H9 (cell line): ENCODE measurements around the gene KRT84. TPM values are rescaled to one million over a fixed set of nuclear protein-coding genes. Genes with fewer than 3 reads are reported as not detected.

Experiments
- DNase-seq: peaks from one replicate; pipeline ENCODE4 v3.0.0-alpha.2; 2017
- H2AFZ ChIP-seq: one replicate; pipeline ENCODE4 v1.6.1; 2013; ENCODE audit warnings: mild to moderate bottlenecking, low read length, control low read depth, moderate library complexity
- H2AK5ac ChIP-seq: 2 replicates; pipeline ENCODE4 v1.6.1; 2013; ENCODE audit warnings: low read length, control low read depth, mixed read lengths; ENCODE audit not compliant: insufficient read length
- H2BK120ac ChIP-seq: one replicate; pipeline ENCODE4 v1.6.1; 2013; ENCODE audit warnings: low read depth, mild to moderate bottlenecking, low read length, control low read depth, inconsistent platforms; ENCODE audit not compliant: poor library complexity, severe bottlenecking
- H2BK12ac ChIP-seq: 2 replicates; pipeline ENCODE4 v1.6.1; 2013; ENCODE audit warnings: low read length, control low read depth, mixed read lengths, low read depth; ENCODE audit not compliant: insufficient read length
- H2BK15ac ChIP-seq: 2 replicates; pipeline ENCODE4 v1.6.1; 2013; ENCODE audit warnings: low read depth, low read length, control low read depth
- H2BK20ac ChIP-seq: one replicate; pipeline ENCODE4 v1.6.1; 2013; ENCODE audit warnings: low read depth, mild to moderate bottlenecking, low read length, control low read depth, inconsistent platforms; ENCODE audit not compliant: poor library complexity, severe bottlenecking
- H2BK5ac ChIP-seq: 2 replicates; pipeline ENCODE4 v1.6.1; 2013; ENCODE audit warnings: low read length, control low read depth, mixed read lengths; ENCODE audit not compliant: insufficient read length
- H3K14ac ChIP-seq: 2 replicates; pipeline ENCODE4 v1.6.1; 2013; ENCODE audit warnings: low read length, control low read depth; ENCODE audit not compliant: insufficient read depth
- H3K18ac ChIP-seq: 2 replicates; pipeline ENCODE4 v1.6.1; 2013; ENCODE audit warnings: low read depth, mild to moderate bottlenecking, mixed read lengths, low read length, control low read depth; ENCODE audit not compliant: insufficient read length
- H3K23ac ChIP-seq: 2 replicates; pipeline ENCODE4 v1.6.1; 2013; ENCODE audit warnings: low read length, control low read depth, mixed read lengths, low read depth; ENCODE audit not compliant: insufficient read length
- H3K23me2 ChIP-seq: 2 replicates; pipeline ENCODE4 v1.6.1; 2013; ENCODE audit warnings: low read depth, mild to moderate bottlenecking, mixed read lengths, low read length, control low read depth; ENCODE audit not compliant: insufficient read length, poor library complexity, severe bottlenecking
- H3K27ac ChIP-seq: 2 replicates; pipeline ENCODE4 v1.5.1; 2013; ENCODE audit warnings: low read length, control low read depth, mixed read lengths, low read depth; ENCODE audit not compliant: insufficient read length
- H3K27me3 ChIP-seq: 2 replicates; pipeline ENCODE4 v1.6.1; 2013; ENCODE audit warnings: low read length, control low read depth, inconsistent platforms; ENCODE audit not compliant: insufficient read depth
- H3K4ac ChIP-seq: 2 replicates; pipeline ENCODE4 v1.6.1; 2013; ENCODE audit warnings: low read depth, mild to moderate bottlenecking, control low read depth, inconsistent platforms, low read length, moderate library complexity
- H3K4me1 ChIP-seq: 2 replicates; pipeline ENCODE4 v1.6.1; 2013; ENCODE audit warnings: low read length, control low read depth, inconsistent platforms; ENCODE audit not compliant: insufficient read depth
- H3K4me2 ChIP-seq: 2 replicates; pipeline ENCODE4 v1.6.1; 2013; ENCODE audit warnings: low read length, control low read depth, mixed read lengths; ENCODE audit not compliant: insufficient read length, insufficient read depth
- H3K56ac ChIP-seq: 2 replicates; pipeline ENCODE4 v1.6.1; 2013; ENCODE audit warnings: low read depth, mild to moderate bottlenecking, mixed read lengths, low read length, control low read depth; ENCODE audit not compliant: insufficient read length
- H3K79me1 ChIP-seq: 2 replicates; pipeline ENCODE4 v1.6.1; 2013; ENCODE audit warnings: low read depth, mild to moderate bottlenecking, moderate library complexity, low read length, control low read depth, inconsistent platforms; ENCODE audit not compliant: insufficient read depth, poor library complexity, severe bottlenecking
- H3K79me2 ChIP-seq: 2 replicates; pipeline ENCODE4 v1.6.1; 2013; ENCODE audit warnings: low read length, control low read depth, inconsistent platforms; ENCODE audit not compliant: insufficient read depth
- H3K9ac ChIP-seq: 2 replicates; pipeline ENCODE4 v1.6.1; 2013; ENCODE audit warnings: low read length, control low read depth, mixed read lengths; ENCODE audit not compliant: insufficient read length; ENCODE audit errors: extremely low read depth
- H3K9me3 ChIP-seq: one replicate; pipeline ENCODE4 v1.6.1; 2013; ENCODE audit warnings: low read depth, low read length, inconsistent platforms; ENCODE audit not compliant: control insufficient read depth
- H3T11ph ChIP-seq: one replicate; pipeline ENCODE4 v1.6.1; 2013; ENCODE audit warnings: mild to moderate bottlenecking, low read length, control low read depth, inconsistent platforms
- H4K20me1 ChIP-seq: one replicate; pipeline ENCODE4 v1.6.1; 2013; ENCODE audit not compliant: control insufficient read depth, insufficient read length, insufficient read depth
- H4K5ac ChIP-seq: 2 replicates; pipeline ENCODE4 v1.6.1; 2013; ENCODE audit warnings: low read depth, mild to moderate bottlenecking, mixed read lengths, low read length, control low read depth; ENCODE audit not compliant: insufficient read length
- H4K8ac ChIP-seq: replicated peaks from 2 replicates; pipeline ENCODE4 v1.6.1; 2013; ENCODE audit warnings: low read length, control low read depth, mixed read lengths, low read depth; ENCODE audit not compliant: insufficient read length
- H4K91ac ChIP-seq: 2 replicates; pipeline ENCODE4 v1.6.1; 2013; ENCODE audit warnings: low read depth, mild to moderate bottlenecking, moderate library complexity, mixed read lengths, low read length, control low read depth; ENCODE audit not compliant: insufficient read length
- H3K27ac Mint-ChIP-seq, 3 experiments: 2 replicates in 2 of 3; 3 replicates in 1 of 3; pipeline ENCODE4 v1.8.0; 2020 to 2021; ENCODE audit warnings: mixed read lengths in 3 of 3, mild to moderate bottlenecking in 1 of 3, moderate library complexity in 1 of 3
- H3K27me3 Mint-ChIP-seq: 2 replicates; pipeline ENCODE4 v1.8.0; 2021; ENCODE audit warnings: low read depth, mild to moderate bottlenecking, moderate library complexity, mixed read lengths
- H3K36me3 Mint-ChIP-seq, 3 experiments: 2 replicates in 2 of 3; 3 replicates in 1 of 3; pipeline ENCODE4 v1.8.0; 2020 to 2021; ENCODE audit warnings: low read depth in 3 of 3, mixed read lengths in 3 of 3; ENCODE audit not compliant: insufficient read depth in 1 of 3
- H3K4me1 Mint-ChIP-seq, 2 experiments: 2 replicates each; pipeline ENCODE4 v1.8.0; 2020; ENCODE audit warnings: mixed read lengths in 2 of 2
- H3K4me3 Mint-ChIP-seq, 2 experiments: 2 replicates in 1 of 2; 3 replicates in 1 of 2; pipeline ENCODE4 v1.8.0; 2020 to 2021; ENCODE audit warnings: mild to moderate bottlenecking in 2 of 2, mixed read lengths in 2 of 2, moderate library complexity in 1 of 2
- H3K9me3 Mint-ChIP-seq, 2 experiments: 2 replicates in 1 of 2; 3 replicates in 1 of 2; pipeline ENCODE4 v1.8.0; 2020; ENCODE audit warnings: mild to moderate bottlenecking in 2 of 2, mixed read lengths in 2 of 2, moderate library complexity in 1 of 2
- WGBS: extraction: QIAGEN DNeasy Blood & Tissue Kit; methylation state at CpG from one replicate; pipeline ENCODE4 v1.1.7; 2013; ENCODE audit warnings: missing lambda C conversion rate, low lambda C conversion rate, mixed read lengths; ENCODE audit not compliant: insufficient read length; ENCODE audit errors: extremely low coverage; 5-methylcytosine and 5-hydroxymethylcytosine counted together
- total RNA-seq: library from RNA; stranded (reverse); gene quantifications from 2 replicates; pipeline ENCODE4 v1.2.1, GENCODE V29; 2021
- TF ChIP-seq, protein P1 (sequence below): fragments of 200-600 bp; sonication (generic); conservative IDR thresholded peaks from 3 replicates; pipeline ENCODE4 v1.8.0; 2021; ENCODE audit warnings: antibody characterized with exemption, mild to moderate bottlenecking

KRT84 gene
- total RNA-seq, 1 experiment from 2014 or later: not detected

DNA sequence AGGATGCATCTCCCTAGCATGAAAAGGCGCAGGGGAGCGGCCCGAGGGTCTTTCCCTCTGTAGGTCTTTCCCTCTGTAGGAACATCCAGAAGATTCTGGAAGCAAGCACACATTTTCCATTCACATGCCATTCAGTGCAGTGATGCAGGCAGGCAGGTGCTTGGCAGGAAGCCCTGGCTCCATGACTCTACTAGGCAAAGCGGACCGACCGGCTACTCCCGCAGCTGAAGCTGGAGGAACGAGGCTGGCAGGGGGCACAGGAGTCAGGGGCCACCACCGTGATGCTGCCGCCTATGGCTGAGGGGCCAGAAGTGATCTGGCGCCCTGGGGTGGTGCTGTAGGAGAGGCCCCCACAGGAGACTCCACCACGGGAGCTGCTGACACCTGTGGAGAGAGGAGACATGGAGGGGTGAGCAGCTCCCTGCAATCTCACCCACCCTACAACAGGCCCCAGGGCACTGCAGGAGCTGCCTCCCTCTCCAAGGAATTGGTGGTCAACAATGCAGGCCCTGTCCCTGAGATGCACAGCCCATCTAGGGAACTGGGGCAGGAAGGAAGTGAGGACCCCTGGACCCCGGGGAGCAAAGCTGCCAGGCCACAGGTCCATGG lies 24.7 kb downstream of the KRT84 start:
- H2AFZ ChIP-seq: no peak overlapping the region
- no peak overlapping the region for H3K27ac ChIP-seq
- no peak overlapping the region for H3K4me2 ChIP-seq
- H3K9ac ChIP-seq: no peak overlapping the region
- no peak overlapping the region for H3K23ac ChIP-seq
- H4K91ac ChIP-seq: no peak overlapping the region
- no peak overlapping the region for H3K18ac ChIP-seq
- H2BK5ac ChIP-seq: no peak overlapping the region
- TF ChIP-seq, protein P1, sequence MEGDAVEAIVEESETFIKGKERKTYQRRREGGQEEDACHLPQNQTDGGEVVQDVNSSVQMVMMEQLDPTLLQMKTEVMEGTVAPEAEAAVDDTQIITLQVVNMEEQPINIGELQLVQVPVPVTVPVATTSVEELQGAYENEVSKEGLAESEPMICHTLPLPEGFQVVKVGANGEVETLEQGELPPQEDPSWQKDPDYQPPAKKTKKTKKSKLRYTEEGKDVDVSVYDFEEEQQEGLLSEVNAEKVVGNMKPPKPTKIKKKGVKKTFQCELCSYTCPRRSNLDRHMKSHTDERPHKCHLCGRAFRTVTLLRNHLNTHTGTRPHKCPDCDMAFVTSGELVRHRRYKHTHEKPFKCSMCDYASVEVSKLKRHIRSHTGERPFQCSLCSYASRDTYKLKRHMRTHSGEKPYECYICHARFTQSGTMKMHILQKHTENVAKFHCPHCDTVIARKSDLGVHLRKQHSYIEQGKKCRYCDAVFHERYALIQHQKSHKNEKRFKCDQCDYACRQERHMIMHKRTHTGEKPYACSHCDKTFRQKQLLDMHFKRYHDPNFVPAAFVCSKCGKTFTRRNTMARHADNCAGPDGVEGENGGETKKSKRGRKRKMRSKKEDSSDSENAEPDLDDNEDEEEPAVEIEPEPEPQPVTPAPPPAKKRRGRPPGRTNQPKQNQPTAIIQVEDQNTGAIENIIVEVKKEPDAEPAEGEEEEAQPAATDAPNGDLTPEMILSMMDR: no peak
- H4K8ac ChIP-seq: no peak overlapping the region
- no peak for DNase-seq
- H2BK12ac ChIP-seq: no peak overlapping the region
- no peak overlapping the region for H3K4me3 Mint-ChIP-seq
- H3K9me3 Mint-ChIP-seq: no peaks in the 10 kb centered on the region; a peak in 1 of 5 replicates
- H3K4me1 ChIP-seq: no peaks in the 10 kb centered on the region
- peaks cover 7% of the 10 kb centered on the region for H3K27me3 Mint-ChIP-seq
- H3K79me2 ChIP-seq: no peaks in the 10 kb centered on the region
- H3K36me3 Mint-ChIP-seq: no peaks in the 10 kb centered on the region
- H3K4me1 Mint-ChIP-seq: peaks cover 3 to 9% of the 10 kb centered on the region in 2 experiments; a peak in 3 of 4 replicates
- H2BK20ac ChIP-seq: no peak overlapping the region
- no peaks in the 10 kb centered on the region for H3K27me3 ChIP-seq
- no peaks in the 10 kb centered on the region for H3K79me1 ChIP-seq
- H4K20me1 ChIP-seq: no peaks in the 10 kb centered on the region
- no peaks in the 10 kb centered on the region for H3K23me2 ChIP-seq
- H4K5ac ChIP-seq: no peak overlapping the region
- H2BK120ac ChIP-seq: no peak overlapping the region
- H2BK15ac ChIP-seq: no peak overlapping the region
- H3K9me3 ChIP-seq: no peaks in the 10 kb centered on the region
- H3K27ac Mint-ChIP-seq: no peak overlapping the region
- H2AK5ac ChIP-seq: no peak overlapping the region
- H3K4ac ChIP-seq: no peak overlapping the region
- no peak overlapping the region for H3K14ac ChIP-seq
- WGBS: no CpG with 5 or more reads among the region's 13 CpGs
- H3T11ph ChIP-seq: no peak overlapping the region
- H3K56ac ChIP-seq: no peak overlapping the region
